LNCaP clone FGC (cell line): ENCODE measurements around the gene DTNBP1.
"Not testable (repeated sequence)": the region's sequence is repeated elsewhere in the genome, so short reads cannot be mapped to it uniquely, and the experiment has no call there.

Source experiments
- DNase-seq: peaks from one replicate; pipeline ENCODE4 v3.0.0-alpha.2; 2011; ENCODE audit warnings: low read depth
- H3K4me3 ChIP-seq: 2 replicates; pipeline ENCODE4 v1.5.1; 2011; ENCODE audit warnings: mild to moderate bottlenecking, low read depth, low read length, control low read depth
- CTCF ChIP-seq: IDR thresholded peaks from 2 replicates; pipeline ENCODE4 v1.5.1; 2012; ENCODE audit warnings: mild to moderate bottlenecking; ENCODE audit not compliant: control insufficient read depth, insufficient read depth; ENCODE audit errors: extremely low read depth

Gene DTNBP1

GRCh38 chr6:15550546-15551123 is 112.2 kb downstream of the DTNBP1 start:
- TF ChIP-seq CTCF, result no peak
- H3K4me3 ChIP-seq, result no peak overlapping the region
- no peak for DNase-seq

GRCh38 chr6:15549371-15549770 is 113.5 kb downstream of the DTNBP1 start:
- DNase-seq, result no peak
- TF ChIP-seq CTCF, result no peak
- H3K4me3 ChIP-seq, result no peak overlapping the region

- no peak for TF ChIP-seq CTCF
- H3K4me3 ChIP-seq, result no peak overlapping the region
- DNase-seq, result no peak
These were observed 115.4 kb downstream of the DTNBP1 start for GRCh38 chr6:15547400-15547799.

- H3K4me3 ChIP-seq, result no peak overlapping the region
- no peak for DNase-seq
- TF ChIP-seq CTCF, result no peak
These were observed 116.2 kb downstream of the DTNBP1 start for GRCh38 chr6:15546591-15546990.

- no peak for DNase-seq
- no peak overlapping the region for H3K4me3 ChIP-seq
- no peak for TF ChIP-seq CTCF
These were observed 118.4 kb downstream of the DTNBP1 start for GRCh38 chr6:15544321-15544900.

- not testable (repeated sequence) for DNase-seq, H3K4me3 ChIP-seq
These were observed 119.4 kb downstream of the DTNBP1 start for GRCh38 chr6:15543332-15543917.

GRCh38 chr6:15539722-15540270 is 123.0 kb downstream of the DTNBP1 start:
- TF ChIP-seq CTCF, result no peak
- no peak for DNase-seq
- H3K4me3 ChIP-seq, result no peak overlapping the region
